Memory B cell (primary cell): ENCODE results near the gene DDX47.
"Not testable (repeated sequence)": the region's sequence is repeated elsewhere in the genome, so short reads cannot be mapped to it uniquely, and the experiment has no call there.

Source experiments
- ATAC-seq: fragments of 150-1000 bp; cut with Tn5 transposase; 2 replicates; pipeline ENCODE4 v1.10.0; 2021; ENCODE audit warnings: low read depth, mild to moderate bottlenecking, moderate library complexity
- DNase-seq, 2 donors: peaks; one replicate each; pipeline ENCODE4 v3.0.0; 2022; ENCODE audit warnings: low spot score in 2 of 2
- H3K27ac Mint-ChIP-seq: one replicate; pipeline ENCODE4 v1.8.0; 2022; ENCODE audit warnings: mild to moderate bottlenecking, moderate library complexity, mixed read lengths
- H3K27me3 Mint-ChIP-seq: one replicate; pipeline ENCODE4 v1.8.0; 2022; ENCODE audit warnings: mixed read lengths
- H3K36me3 Mint-ChIP-seq: one replicate; pipeline ENCODE4 v1.8.0; 2022; ENCODE audit warnings: mild to moderate bottlenecking, mixed read lengths
- H3K4me1 Mint-ChIP-seq: one replicate; pipeline ENCODE4 v1.8.0; 2022; ENCODE audit warnings: mixed read lengths
- H3K4me3 Mint-ChIP-seq: one replicate; pipeline ENCODE4 v1.8.0; 2022; ENCODE audit warnings: mild to moderate bottlenecking, moderate library complexity, mixed read lengths
- H3K9me3 Mint-ChIP-seq: one replicate; pipeline ENCODE4 v1.8.0; 2022; ENCODE audit warnings: mixed read lengths

DDX47 gene

DNA sequence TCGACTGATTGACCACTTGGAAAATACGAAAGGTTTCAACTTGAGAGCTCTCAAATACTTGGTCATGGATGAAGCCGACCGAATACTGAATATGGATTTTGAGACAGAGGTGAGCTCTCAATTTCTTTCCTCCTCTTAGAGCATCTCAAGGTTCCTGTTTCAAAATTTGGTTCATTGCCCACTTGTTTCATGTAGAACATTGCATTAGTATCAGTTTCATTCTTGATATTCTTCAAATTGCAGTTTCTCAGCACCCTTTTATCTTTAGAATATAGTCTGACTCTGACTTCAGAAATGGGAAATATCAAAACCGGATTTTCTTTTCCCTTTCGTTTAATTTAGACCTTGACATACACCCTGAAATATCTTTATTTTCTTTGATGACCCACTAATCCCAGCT is 8.8 kb downstream of the DDX47 start:
- no peaks in the 10 kb centered on the region for H3K27me3 Mint-ChIP-seq
- no peaks in the 10 kb centered on the region for H3K9me3 Mint-ChIP-seq
- ATAC-seq (no peak), DNase-seq (no peak)
- H3K36me3 Mint-ChIP-seq, result peaks cover 32% of the 10 kb centered on the region
- no peak overlapping the region for H3K4me3 Mint-ChIP-seq
- H3K4me1 Mint-ChIP-seq, result peaks cover 17% of the 10 kb centered on the region
- peak overlapping the region; percentile 33 for H3K27ac Mint-ChIP-seq

DNA sequence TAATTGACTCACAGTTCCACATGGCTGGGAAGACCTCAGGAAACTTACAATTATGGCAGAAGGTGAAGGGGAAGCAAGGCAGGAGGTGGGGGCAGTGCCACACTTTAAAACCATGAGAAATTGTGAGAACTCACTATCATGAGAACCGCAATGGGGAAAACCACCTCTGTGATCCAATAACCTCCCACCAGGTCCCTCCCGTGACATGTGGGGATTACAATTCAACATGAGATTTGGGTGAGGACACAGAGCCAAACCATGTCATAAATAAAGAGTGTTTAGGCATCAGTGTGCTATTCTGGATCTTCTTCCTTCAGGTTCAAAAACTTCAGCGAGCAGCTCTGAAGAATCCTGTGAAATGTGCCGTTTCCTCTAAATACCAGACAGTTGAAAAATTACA is 9.7 kb downstream of the DDX47 start:
- H3K36me3 Mint-ChIP-seq, result peaks cover 38% of the 10 kb centered on the region
- no peak for ATAC-seq
- H3K27ac Mint-ChIP-seq, result no peak overlapping the region

DNA sequence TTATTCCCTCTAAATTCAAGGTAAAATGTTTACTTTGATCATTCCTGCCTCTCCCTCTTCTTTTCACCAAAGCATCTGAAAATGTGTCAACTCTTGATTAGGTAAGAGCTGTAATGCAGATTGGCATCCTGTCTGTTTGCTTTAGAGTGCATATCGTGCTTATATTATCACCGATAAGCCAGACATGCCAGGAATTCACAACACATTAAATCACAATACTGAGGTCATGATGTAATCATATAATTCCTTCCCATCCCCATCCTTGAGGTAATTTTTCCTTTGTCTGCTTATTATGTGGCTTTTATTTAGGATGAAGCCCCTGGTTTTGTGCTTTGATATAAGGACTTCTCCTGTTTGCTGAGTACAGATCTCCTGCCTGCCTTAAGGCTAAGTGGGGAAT is 10.2 kb downstream of the DDX47 start:
- no peak overlapping the region for H3K4me3 Mint-ChIP-seq
- H3K9me3 Mint-ChIP-seq, result no peaks in the 10 kb centered on the region
- ATAC-seq (no peak), DNase-seq (no peak)
- no peak overlapping the region for H3K27ac Mint-ChIP-seq
- no peaks in the 10 kb centered on the region for H3K27me3 Mint-ChIP-seq
- peaks cover 17% of the 10 kb centered on the region for H3K4me1 Mint-ChIP-seq
- peaks cover 39% of the 10 kb centered on the region for H3K36me3 Mint-ChIP-seq

More for the DNA sequence above, 9.7 kb downstream of the DDX47 start:
- DNase-seq, result no peak
- Mint-ChIP-seq H3K4me3 (no peak overlapping the region), H3K27me3 (no peaks in the 10 kb centered on the region), H3K4me1 (peaks cover 17% of the 10 kb centered on the region), H3K9me3 (no peaks in the 10 kb centered on the region)

DNA sequence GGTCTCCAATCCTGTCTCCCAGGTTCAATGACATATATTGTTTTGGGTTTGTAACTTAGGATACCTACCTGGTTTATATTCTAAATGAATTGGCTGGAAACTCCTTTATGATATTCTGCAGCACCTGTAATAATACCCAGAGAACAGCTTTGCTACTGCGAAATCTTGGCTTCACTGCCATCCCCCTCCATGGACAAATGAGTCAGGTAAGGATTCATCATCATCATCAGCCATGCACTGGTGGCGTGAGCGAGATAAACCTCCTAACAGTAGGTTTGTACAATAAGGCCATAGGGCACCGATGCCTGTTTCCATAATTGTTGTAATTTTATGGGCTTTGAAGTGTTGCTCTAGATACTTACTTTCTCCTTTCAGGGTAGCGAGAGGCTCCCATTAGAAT is 10.7 kb downstream of the DDX47 start:
- DNase-seq (no peak), ATAC-seq (no peak)
- no peaks in the 10 kb centered on the region for H3K27me3 Mint-ChIP-seq
- no peak overlapping the region for H3K4me3 Mint-ChIP-seq
- H3K36me3 Mint-ChIP-seq, result peaks cover 42% of the 10 kb centered on the region
- no peak overlapping the region for H3K27ac Mint-ChIP-seq
- no peaks in the 10 kb centered on the region for H3K9me3 Mint-ChIP-seq
- H3K4me1 Mint-ChIP-seq, result peaks cover 15% of the 10 kb centered on the region

DNA sequence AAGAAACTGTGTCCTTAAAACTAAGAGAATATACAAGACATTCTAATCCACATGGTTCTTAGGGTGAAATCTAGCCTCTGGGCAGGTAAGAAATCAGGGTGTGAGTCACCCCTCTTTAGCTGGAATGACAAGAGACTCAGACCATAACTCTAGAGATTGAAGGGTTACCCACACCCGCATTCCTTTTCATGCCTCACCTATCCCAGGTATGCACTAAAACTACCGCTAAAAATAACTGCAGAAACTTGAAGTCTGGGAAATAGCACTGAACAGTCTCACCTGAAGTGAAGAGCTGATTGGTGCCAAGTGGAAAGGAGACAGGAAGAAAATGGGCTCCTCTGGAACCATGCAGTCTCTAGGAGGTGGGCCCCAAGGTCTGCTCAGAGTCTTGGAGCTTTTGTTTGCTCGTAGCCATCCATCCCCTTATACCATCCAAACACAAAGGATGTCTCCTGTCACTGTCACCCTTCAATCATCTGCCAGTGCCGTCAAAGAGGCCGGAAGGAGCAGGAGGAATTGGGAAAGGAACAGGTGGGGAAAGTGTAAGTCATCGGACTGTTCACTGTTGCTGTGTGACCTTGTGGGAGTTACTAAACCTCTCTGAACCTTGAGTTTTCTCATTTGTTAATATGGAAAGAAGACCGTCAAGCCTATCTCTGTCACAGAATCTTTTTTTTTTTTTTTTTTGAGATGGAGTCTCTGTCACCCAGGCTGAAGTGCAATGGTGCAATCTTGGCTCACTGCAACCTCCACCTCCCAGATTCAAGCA is 22.4 kb downstream of the DDX47 start:
- no peak for DNase-seq
- no peak for ATAC-seq
- Mint-ChIP-seq H3K27ac (no peak overlapping the region), H3K36me3 (peaks cover 29% of the 10 kb centered on the region), H3K27me3 (no peaks in the 10 kb centered on the region), H3K4me1 (peaks cover 6% of the 10 kb centered on the region), H3K9me3 (peaks cover 3% of the 10 kb centered on the region), H3K4me3 (no peak overlapping the region)

DNA sequence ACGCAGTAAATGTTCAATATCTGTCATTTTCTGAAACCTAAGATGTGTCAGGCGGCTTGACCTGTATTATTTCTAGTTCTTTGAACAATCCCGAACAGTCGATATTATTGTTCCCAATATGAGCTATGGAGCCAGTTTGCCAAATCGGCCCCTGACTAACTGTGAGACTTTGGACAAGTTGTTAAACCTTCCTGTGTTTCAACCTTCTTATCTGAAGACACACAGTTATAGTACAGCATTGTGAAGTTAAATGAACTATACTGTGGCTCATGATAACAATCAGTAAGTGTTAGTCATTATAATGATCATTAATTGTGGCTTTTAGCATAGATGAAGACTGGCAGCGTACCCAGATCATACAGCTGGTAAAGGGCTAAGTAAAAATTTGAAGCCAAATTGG is 23.4 kb downstream of the DDX47 start:
- peaks cover 6% of the 10 kb centered on the region for H3K4me1 Mint-ChIP-seq
- peak overlapping the region; percentile 39 for H3K27ac Mint-ChIP-seq
- H3K9me3 Mint-ChIP-seq, result peaks cover 3% of the 10 kb centered on the region
- H3K36me3 Mint-ChIP-seq, result peaks cover 25% of the 10 kb centered on the region
- no peak for DNase-seq
- no peak for ATAC-seq
- H3K27me3 Mint-ChIP-seq, result no peaks in the 10 kb centered on the region
- H3K4me3 Mint-ChIP-seq, result no peak overlapping the region

DNA sequence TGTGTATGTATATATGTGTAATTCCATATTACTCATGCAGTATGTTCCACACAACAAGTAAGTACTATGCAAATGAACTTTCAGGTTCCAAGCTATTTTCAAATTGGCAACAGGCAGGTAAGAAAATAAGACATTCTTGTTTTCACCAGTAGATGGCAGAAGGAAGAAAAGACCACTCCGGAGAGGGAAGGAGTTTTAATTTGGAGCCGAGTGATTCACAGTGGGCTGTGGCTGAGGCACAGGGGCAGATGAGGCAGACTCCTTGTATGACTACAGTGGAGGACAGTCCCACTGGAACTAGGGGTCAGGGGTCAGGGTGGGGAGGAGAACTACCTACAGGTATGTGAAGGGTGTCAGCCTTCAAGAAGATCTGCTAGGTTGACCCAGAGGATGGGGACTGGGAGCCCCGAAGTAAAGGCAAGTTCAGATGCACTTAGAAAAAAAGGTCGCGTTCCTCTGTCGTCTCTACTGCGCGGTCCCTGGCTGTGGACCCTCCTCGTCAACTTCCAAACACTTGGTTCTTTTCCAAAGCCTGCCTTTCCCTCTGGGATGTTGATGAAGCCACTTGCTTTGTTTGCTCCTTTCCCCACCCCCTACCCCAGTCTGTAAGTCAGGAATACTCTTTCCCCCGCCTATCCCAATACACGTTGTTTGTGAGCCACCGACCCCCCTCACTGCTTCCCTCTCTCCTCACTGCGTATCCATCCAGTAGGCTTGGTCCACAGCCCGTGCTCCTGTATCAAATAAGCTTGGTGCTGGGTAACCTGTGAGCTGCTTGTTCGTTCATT is 24.1 kb downstream of the DDX47 start:
- peak in 1 of 2 donors; percentile 27 for DNase-seq
- no peaks in the 10 kb centered on the region for H3K27me3 Mint-ChIP-seq
- H3K36me3 Mint-ChIP-seq, result peaks cover 20% of the 10 kb centered on the region
- H3K4me3 Mint-ChIP-seq, result no peak overlapping the region
- H3K27ac Mint-ChIP-seq, result peak overlapping the region; percentile 39
- H3K9me3 Mint-ChIP-seq, result peaks cover 3% of the 10 kb centered on the region
- ATAC-seq, result peak; percentile 69
- peaks cover 6% of the 10 kb centered on the region for H3K4me1 Mint-ChIP-seq

DNA sequence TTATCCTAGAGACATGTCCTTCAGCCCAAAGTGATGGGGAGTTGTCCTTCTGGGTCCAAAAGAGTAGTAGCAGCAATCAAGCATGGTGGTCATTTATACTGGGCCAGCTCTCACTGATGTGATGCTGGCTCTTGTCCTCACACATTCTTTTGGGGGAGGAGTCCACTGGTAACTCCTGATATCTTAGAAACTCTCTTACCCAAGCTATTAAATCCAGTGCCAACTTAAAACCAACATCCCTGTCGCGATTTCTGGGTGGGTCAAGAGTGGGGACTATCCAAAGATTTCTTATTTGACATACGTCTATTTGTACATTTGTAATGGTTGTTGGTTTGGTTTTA is 24.6 kb downstream of the DDX47 start:
- DNase-seq (no peak), ATAC-seq (no peak)
- Mint-ChIP-seq H3K36me3 (peaks cover 15% of the 10 kb centered on the region), H3K4me1 (peaks cover 6% of the 10 kb centered on the region), H3K27ac (no peak overlapping the region), H3K9me3 (peaks cover 3% of the 10 kb centered on the region), H3K4me3 (no peak overlapping the region), H3K27me3 (no peaks in the 10 kb centered on the region)

DNA sequence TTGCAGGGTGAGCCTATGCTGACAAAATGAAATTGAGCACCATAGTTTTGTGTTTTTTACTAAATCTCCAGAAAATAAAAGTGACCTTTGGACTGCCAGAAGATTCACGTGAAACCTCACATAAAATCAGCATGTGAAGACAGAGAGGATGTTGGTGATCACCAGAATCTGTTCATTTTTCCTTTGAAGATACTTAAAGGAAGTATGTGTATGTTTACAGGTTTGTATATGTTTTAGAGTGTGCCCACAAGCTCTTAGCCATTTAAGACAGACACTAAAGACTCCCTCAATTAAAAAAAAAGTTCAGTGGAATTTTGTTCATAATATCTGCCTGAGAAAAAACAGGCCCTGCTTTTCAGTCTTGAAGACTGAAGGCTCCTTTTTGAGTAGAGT is 25.9 kb downstream of the DDX47 start:
- Mint-ChIP-seq H3K27me3 (no peaks in the 10 kb centered on the region), H3K36me3 (peaks cover 5% of the 10 kb centered on the region), H3K9me3 (no peaks in the 10 kb centered on the region), H3K27ac (no peak overlapping the region), H3K4me3 (no peak overlapping the region), H3K4me1 (peaks cover 6% of the 10 kb centered on the region)
- no peak for DNase-seq
- ATAC-seq, result no peak

DNA sequence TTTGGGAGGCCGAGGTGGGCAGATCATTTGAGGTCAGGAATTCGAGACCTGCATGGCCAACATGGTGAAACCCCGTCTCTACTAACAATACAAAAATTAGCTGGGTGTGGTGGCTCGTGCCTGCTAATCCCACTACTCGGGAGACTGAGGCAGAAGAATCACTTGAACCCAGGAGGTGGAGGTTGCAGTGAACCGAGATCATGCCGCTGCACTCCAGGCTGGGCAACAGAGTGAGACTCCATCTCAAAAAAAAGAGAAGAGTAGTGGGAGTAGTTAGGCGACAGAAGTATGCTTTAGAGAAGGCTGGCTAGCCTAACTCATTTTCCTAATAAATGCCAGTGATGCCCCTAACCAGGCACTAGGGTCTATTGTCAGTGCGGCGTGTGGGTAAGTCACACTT is 26.3 kb downstream of the DDX47 start:
- DNase-seq, ATAC-seq, H3K4me1 Mint-ChIP-seq, H3K27ac Mint-ChIP-seq, H3K9me3 Mint-ChIP-seq, H3K4me3 Mint-ChIP-seq, H3K36me3 Mint-ChIP-seq, H3K27me3 Mint-ChIP-seq: not testable (repeated sequence)

DNA sequence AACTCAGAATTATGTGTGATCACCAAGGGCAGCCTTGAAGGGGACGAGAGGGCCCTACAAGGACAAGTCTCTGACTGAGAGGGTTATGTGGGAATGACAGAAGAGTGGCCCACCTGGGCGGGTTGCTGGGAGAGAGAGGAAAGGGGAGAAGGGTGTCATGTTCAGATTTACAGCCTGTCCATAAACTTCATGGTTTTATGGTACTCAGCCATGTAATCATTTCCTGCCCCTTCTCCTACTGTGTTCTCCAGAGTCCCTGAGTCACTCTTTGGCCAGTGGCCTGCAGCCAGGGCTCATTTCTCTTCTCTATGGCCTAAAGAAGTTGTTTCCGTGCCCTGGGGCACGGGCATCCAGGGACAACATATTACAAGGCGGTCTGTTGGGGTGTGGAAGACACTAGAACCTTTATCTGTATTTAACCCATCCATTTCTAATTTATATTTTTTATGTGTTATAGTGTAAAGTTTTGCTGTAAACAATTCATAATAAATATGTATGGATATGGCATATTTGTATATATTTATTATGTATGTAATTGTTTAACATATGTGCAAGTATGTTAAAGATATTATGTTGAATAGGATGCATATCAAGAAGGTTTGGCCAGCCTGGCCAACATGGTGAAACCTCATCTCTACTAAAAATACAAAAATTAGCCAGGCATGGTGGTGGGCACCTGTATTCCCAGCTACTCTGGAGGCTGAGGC is 26.9 kb downstream of the DDX47 start:
- Mint-ChIP-seq H3K27ac (no peak overlapping the region), H3K36me3 (peaks cover 3% of the 10 kb centered on the region), H3K4me1 (peaks cover 6% of the 10 kb centered on the region), H3K27me3 (no peaks in the 10 kb centered on the region), H3K4me3 (no peak overlapping the region), H3K9me3 (no peaks in the 10 kb centered on the region)
- no peak for ATAC-seq
- no peak for DNase-seq

DNA sequence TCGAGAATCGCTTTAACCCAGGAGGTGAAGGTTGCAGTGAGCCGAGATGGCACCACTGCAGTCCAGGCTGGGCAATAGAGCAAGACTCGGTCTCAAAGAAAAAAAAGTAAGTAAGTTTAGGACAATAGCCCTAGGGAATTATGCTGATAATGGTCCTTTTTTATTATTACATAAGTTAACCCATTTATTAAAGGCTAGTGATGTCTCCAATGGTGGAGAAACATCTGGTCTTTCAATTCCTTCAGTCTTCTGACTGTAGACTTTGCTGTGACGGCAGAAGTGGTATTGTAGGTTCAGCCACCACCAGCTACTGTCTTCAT is 27.4 kb downstream of the DDX47 start:
- H3K27me3 Mint-ChIP-seq, result no peaks in the 10 kb centered on the region
- no peaks in the 10 kb centered on the region for H3K9me3 Mint-ChIP-seq
- H3K27ac Mint-ChIP-seq, result no peak overlapping the region
- ATAC-seq (no peak), DNase-seq (no peak)
- H3K4me3 Mint-ChIP-seq, result no peak overlapping the region
- H3K36me3 Mint-ChIP-seq, result peaks cover 3% of the 10 kb centered on the region
- H3K4me1 Mint-ChIP-seq, result peaks cover 6% of the 10 kb centered on the region

DNA sequence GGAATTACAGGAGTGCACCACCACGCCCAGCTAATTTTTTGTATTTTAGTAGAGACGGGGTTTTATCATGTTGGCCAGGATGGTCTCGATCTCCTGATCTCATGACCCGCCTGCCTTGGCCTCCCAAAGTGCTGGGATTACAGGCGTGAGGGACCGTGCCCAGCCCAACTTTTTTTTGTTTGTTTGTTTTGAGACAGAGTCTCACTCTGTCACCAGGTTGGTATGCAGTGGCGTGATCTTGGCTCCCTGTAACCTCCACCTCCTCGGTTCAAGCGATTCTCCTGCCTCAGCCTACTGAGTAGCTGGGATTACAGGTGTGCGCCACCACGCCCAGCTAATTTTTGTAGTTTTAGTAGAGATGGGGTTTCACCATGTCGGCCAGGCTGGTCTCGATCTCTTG is 28.3 kb downstream of the DDX47 start:
- not testable (repeated sequence) for H3K27ac Mint-ChIP-seq, ATAC-seq, H3K4me1 Mint-ChIP-seq, DNase-seq, H3K9me3 Mint-ChIP-seq, H3K27me3 Mint-ChIP-seq, H3K36me3 Mint-ChIP-seq, H3K4me3 Mint-ChIP-seq

DNA sequence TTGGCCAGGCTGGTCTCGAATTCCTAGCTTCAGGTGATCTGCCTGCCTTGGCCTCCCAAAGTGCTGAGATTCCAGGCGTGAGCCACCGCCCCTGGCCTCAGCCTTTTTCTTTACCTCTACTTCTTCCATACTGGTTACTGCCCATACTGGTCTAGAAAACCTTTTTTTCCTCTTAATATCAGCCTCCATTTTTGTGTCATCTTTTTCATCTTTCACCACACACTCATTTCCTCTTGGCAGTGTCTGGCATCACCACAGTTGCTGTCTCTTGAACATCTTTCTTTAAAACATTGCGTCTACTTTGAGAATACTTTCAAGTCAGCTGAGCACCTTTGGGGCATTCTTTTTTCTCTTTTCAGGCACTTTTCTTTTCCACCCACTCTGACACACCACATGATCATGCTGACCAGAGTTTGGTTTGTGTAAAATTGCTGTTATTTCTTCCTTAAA is 32.7 kb downstream of the DDX47 start:
- H3K27ac Mint-ChIP-seq, result no peak overlapping the region
- peaks cover 5% of the 10 kb centered on the region for H3K36me3 Mint-ChIP-seq
- ATAC-seq (no peak), DNase-seq (no peak)
- H3K9me3 Mint-ChIP-seq, result peaks cover 4% of the 10 kb centered on the region
- no peaks in the 10 kb centered on the region for H3K27me3 Mint-ChIP-seq
- no peak overlapping the region for H3K4me3 Mint-ChIP-seq
- H3K4me1 Mint-ChIP-seq, result no peaks in the 10 kb centered on the region
